Stimulated activated CD8-positive, alpha-beta memory T cell treated with anti-CD3 and anti-CD28 coated beads, Interleukin-12 subunit alpha, Interleukin-12 subunit beta, amount 100 ng/mL, for 1 hour (primary cell): Measurements from ENCODE around the gene STPG2.

Experiments used
- DNase-seq: peaks from one replicate; pipeline ENCODE4 v3.0.0-alpha.2; 2020; ENCODE audit warnings: low read depth

Gene STPG2

GRCh38 chr4:98092833-98093439 lies 50.3 kb downstream of the STPG2 start:
- DNase-seq = no peak

- DNase-seq = no peak
Observed at GRCh38 chr4:98081936-98082335, 61.3 kb downstream of the STPG2 start.

GRCh38 chr4:98068495-98068894 lies 74.8 kb downstream of the STPG2 start:
- DNase-seq = no peak

- DNase-seq = no peak
Observed at GRCh38 chr4:98055800-98056501, 87.3 kb downstream of the STPG2 start.

GRCh38 chr4:98046665-98047064 lies 96.6 kb downstream of the STPG2 start:
- DNase-seq = no peak

- DNase-seq = no peak
Observed at GRCh38 chr4:98030059-98030458, 113.2 kb downstream of the STPG2 start.

GRCh38 chr4:98027827-98028226 lies 115.4 kb downstream of the STPG2 start:
- DNase-seq = no peak

GRCh38 chr4:98026362-98026761 lies 116.9 kb downstream of the STPG2 start:
- no peak for DNase-seq

- no peak for DNase-seq
Observed at GRCh38 chr4:98006814-98007412, 136.4 kb downstream of the STPG2 start.

GRCh38 chr4:98006060-98006459 lies 137.2 kb downstream of the STPG2 start:
- no peak for DNase-seq

GRCh38 chr4:98000940-98001339 lies 142.3 kb downstream of the STPG2 start:
- no peak for DNase-seq

GRCh38 chr4:97998203-97998602 lies 145.1 kb downstream of the STPG2 start:
- no peak for DNase-seq

GRCh38 chr4:97994765-97995465 lies 148.4 kb downstream of the STPG2 start:
- DNase-seq = no peak

- no peak for DNase-seq
Observed at GRCh38 chr4:97990409-97990808, 152.9 kb downstream of the STPG2 start.

- no peak for DNase-seq
Observed at GRCh38 chr4:97987019-97987648, 156.1 kb downstream of the STPG2 start.

GRCh38 chr4:97984545-97985131 lies 158.6 kb downstream of the STPG2 start:
- no peak for DNase-seq

- no peak for DNase-seq
Observed at GRCh38 chr4:97978791-97979488, 164.3 kb downstream of the STPG2 start.

GRCh38 chr4:97953171-97953941 lies 189.9 kb downstream of the STPG2 start:
- no peak for DNase-seq

- DNase-seq = no peak
Observed at GRCh38 chr4:97952763-97953162, 190.5 kb downstream of the STPG2 start.

GRCh38 chr4:97950836-97951235 lies 192.4 kb downstream of the STPG2 start:
- DNase-seq = no peak

- DNase-seq = no peak
Observed at GRCh38 chr4:97942951-97943350, 200.3 kb downstream of the STPG2 start.
